Stimulated activated CD4-positive, alpha-beta T cell treated with anti-CD3 and anti-CD28 coated beads, TNF-alpha, amount 100 ng/mL, for 1 hour (primary cell): ENCODE measurements around the gene MNX1.

Source experiments
- DNase-seq, 3 donors: peaks; one replicate each; pipeline ENCODE4 v3.0.0-alpha.2; 2020; ENCODE audit warnings: low read depth in 3 of 3, low spot score in 1 of 3

The MNX1 gene

DNA sequence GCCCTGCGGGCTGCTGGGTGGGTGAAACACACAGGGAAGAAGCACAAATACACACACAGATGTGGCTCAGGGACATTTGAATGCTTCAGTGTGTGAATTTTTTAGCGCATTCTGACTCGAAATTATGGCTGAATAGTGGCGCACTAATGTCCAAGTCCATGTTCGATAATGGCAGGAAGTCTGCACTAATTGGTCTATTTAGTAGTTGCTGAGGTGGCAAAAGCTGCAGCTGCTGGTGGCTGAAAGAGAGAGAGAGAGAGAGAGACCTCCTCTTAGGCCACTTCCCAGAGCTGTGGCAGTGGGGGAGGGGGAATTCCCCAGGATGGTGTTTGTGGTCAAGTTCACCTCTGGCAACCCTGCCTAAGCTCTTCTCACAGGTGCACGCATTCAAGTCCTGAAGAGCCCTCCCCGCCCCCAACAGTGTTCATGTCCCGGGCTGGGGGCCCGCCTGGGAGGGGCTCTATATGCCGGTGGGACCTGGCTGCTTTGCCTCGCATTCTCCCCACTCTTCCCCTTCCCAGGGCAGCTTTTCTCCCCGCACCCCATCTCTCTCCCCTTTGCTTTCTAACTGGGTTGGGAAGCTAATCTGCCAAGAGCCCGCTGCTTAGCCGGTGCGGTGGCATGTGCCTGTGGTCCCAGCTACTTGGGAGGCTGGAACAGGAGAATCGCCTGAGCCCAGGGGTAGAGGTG lies 6.0 kb upstream of the MNX1 start:
- DNase-seq, result no peak

- DNase-seq, result no peak
These were observed 5.5 kb upstream of the MNX1 start for GRCh38 chr7:157016024-157016351.

DNA sequence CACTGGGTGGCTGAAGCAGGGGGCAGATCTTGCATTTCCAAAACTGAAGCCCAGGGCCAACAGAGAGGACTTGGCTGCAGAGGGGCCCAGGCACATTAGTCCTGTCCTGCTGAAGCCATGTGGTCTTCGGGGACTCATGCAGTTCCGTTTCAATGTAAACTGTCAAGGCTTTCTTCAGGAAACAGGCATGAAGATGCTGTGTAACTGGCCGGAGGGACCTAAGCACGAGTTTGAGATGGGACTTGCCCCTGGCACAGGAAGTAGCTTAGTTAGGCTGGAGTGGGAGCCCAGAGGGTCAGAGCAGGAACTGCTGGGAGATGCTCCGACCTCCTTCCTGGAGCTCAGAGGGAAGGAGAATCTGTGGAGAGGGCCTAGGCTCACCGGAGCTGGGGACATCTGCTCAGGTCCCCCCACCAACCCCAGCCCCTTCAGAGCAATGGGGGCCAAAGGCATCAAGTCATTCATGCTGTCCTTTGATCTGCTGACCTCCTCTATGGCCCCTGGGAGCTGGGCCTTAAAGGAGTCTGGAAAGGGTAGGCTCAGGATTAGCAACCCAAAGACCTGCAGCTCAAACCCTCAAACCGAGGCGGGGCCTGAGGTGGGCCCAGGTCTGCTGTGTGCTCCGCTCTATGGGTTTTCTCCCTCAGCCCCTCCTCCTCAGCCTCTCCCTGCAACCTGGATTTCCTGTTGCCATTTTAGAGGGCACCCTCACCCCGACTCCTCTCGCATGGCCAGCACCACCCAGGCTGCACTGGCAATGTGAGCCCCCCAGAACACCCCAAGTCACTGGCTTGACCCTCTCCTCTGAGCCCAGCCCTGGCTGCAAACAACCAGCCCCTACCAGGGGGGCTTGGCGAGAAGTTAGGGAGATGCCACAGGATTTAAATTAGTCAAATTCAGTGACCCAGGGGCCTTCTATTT lies 4.4 kb upstream of the MNX1 start:
- no peak for DNase-seq

DNA sequence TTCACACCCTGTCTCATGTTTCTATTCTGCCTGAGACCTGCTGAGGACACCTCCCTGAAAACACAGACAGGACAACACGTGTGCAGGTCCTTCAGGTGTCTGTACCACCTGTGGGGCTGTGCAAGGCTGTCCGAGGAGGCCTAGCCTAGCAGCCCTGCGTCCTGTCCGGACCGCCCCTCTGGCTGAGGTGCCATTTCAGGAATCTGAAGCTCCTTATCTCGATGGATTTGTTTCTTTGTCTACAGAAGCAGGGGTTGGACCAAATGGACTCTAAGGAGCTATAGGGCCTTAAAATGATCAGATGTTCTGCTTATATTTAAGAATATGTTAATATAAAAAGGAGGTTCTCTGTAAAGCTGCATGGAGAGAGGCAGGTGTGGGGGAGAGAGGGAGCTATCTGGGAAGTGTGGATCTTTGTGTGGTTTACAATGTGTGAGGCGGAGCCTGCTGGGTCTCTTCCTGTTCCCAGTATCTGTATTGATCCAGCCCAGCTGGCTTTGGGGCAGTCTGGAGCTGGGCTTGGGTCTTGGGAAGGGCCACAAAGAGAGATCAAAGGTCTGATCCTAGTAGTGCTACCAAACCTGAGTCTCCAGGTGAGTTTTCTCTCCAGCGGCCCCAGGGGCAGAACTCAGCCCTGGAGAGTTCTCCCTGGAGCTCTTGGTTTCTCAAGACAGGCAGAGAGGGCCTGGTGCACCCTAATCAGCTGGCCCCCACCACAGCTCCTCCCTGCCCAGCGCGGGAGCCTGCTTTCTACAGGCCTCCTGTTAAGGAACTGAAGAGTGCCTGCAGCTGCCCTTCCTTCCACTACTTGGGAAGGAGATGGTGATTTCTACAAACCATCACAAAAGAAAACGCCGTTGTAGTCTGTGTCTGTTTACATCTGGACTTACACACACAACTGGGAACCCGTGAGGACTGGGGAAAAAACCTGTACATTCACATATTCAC lies 3.4 kb upstream of the MNX1 start:
- DNase-seq, result no peak

GRCh38 chr7:157013101-157013500 lies 2.6 kb upstream of the MNX1 start:
- no peak for DNase-seq

DNA sequence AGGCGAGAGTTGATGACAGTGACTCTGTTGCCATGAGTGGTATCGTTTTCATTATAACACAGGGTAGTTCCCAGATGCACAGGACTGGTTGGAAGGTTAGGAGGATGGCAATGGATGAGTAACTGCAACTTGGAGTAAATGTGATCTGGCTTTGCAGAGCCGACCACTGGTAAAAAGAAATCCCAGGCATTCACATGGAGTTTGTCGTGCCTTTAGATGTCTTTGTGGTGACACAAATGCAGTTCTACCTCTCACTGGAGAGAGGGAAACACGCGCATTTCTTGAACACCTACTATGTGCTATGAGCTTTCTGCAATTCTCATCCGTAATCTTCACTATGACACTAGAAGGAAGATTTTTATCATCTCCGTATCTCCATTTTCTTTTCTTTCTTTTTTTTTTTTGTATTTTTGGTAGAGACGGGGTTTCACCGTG lies 1.7 kb upstream of the MNX1 start:
- DNase-seq, result no peak

- DNase-seq, result no peak
These were observed 1.1 kb upstream of the MNX1 start for GRCh38 chr7:157011333-157012112.

DNA sequence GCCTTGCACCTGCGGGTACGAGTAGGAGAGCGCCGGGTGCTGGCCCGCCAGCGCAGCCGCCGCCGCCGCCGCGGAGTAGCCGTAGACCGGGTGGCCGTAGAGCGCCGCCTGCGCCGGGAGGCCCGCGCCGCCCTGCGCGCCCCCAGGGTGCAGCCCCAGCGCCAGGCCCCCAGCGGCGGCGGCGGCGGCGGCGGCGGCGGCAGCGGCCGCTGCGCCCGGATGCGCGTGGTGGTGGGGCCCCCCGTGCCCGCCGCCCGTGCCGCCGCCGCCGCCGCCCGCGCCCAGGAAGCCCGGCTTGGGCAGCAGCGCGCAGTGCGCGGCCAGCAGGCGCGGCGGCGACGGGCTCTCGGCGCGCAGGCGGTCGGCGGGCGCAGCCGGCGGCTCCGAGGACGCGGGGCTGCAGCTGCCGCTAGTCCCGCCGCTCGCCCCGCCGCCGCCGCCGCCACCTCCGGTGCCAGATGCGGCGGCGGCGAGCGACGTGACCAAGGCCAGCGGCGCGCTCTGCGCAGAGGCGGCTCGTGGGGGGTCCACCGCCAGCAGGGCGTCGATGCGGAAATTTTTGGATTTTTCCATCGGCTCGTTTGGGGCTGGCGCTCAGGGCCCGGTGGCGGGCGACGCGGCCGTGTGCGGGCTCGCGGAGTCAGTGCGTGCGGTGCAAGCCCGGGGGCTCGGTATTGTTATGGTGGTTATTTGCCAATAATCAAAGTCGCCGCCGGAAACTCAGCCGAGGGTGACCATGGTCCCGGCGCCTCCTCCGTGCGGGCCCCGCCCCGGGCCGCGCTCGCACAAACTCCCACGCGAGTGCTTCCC lies 480 bp downstream of the MNX1 start:
- DNase-seq, result no peak

- no peak for DNase-seq
These were observed 1.2 kb downstream of the MNX1 start for GRCh38 chr7:157009170-157009777.

- DNase-seq, result no peak
These were observed 2.0 kb downstream of the MNX1 start for GRCh38 chr7:157008206-157009169.

GRCh38 chr7:157007470-157008066 lies 2.9 kb downstream of the MNX1 start:
- DNase-seq, result no peak

GRCh38 chr7:157006829-157007469 lies 3.5 kb downstream of the MNX1 start:
- no peak for DNase-seq

DNA sequence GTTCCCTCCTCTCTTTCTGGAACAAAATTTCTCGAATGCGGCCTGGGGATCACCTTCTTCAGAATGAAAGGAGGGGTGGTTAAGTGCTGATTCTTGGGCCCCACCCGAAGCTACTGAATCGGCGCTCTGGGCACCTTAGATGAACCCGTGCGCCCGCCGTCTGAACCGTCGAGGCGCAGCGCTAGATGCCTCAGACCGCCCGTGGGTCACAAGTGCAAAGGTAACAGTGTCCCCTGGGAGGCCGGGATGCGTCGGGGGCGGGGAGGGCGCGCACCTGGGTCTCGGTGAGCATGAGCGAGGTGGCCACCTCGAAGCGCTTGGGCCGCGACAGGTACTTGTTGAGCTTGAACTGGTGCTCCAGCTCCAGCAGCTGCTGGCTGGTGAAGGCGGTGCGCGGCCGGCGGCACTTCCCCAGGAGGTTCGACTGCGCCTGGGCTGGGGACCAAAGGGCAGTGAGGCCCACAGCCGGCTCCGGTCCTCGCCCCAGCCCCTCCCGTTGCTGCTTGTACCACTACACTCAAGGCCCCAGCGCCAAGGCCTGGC lies 4.2 kb downstream of the MNX1 start:
- DNase-seq, result no peak

GRCh38 chr7:157005456-157006204 lies 4.8 kb downstream of the MNX1 start:
- no peak for DNase-seq

DNA sequence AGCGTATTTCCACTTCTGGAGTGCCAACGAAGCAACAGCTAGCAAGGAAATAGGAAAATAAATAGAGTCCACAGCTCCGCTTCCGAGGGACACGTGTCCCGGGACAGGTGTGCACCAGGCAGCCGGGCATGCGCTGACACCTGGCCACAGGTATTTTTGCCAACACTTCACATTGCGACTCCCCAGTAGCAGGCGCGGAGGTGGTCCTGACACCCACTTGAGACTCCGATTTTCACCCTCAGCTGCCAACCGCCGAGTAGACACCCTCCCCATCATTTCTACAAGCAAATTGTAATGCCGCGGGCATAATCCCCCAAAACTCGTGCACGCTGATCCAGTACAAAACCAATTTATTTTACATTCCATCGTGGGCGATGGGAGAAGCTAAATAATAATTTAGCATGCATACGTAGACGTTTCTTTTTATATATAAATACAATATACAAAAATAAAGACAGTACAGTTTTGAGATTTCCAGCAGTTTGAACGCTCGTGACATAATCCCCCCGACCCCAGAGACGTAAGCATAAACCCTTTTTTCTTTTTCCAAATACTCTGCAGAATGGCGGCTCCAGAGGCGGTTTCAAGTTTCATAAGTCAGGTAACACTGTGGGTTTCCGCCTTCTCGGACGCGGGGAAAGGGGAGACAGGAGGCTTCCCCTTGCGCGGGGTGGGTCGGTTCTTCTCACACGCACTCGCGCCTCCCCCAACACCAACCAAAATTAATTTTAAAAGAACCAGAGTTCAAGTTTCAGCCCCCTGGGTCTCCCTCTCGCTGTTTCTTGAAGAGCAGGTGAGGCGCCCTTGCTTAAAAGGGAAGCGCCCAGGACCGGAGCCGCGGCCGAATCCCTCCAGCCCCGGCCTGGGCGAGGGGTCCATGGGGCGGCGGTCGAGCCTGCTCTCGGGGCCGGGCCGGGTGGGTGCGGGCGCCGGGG lies 5.7 kb downstream of the MNX1 start:
- no peak for DNase-seq
